Smooth muscle cell (in vitro differentiated cells): ENCODE data around the gene CACNA1F. TPM values are rescaled to one million over a fixed set of nuclear protein-coding genes. Genes with fewer than 3 reads are reported as not detected.

ENCODE experiments used
- DNase-seq: peaks from one replicate; lab custom pipeline; 2025; ENCODE audit not compliant: unreplicated experiment; lab: John Stamatoyannopoulos, UW
- H2AFZ ChIP-seq: fragments of 200-600 bp; sonication (generic); 2 replicates; pipeline ENCODE4 v1.6.0; 2016; ENCODE audit warnings: antibody characterized with exemption, low read depth, mild to moderate bottlenecking
- H3F3A ChIP-seq: fragments of 200-600 bp; sonication (generic); 2 replicates; pipeline ENCODE4 v1.6.0; 2017; ENCODE audit warnings: antibody characterized with exemption, low read depth
- H3K27ac ChIP-seq: fragments of 200-600 bp; sonication (generic); 2 replicates; pipeline ENCODE4 v1.5.1; 2016; ENCODE audit warnings: low read depth, mild to moderate bottlenecking
- H3K27me3 ChIP-seq: fragments of 200-600 bp; sonication (generic); 2 replicates; pipeline ENCODE4 v1.6.1; 2016; ENCODE audit warnings: low read depth, mild to moderate bottlenecking
- H3K36me3 ChIP-seq: fragments of 200-600 bp; sonication (generic); 2 replicates; pipeline ENCODE4 v1.5.1; 2016; ENCODE audit warnings: low read depth
- H3K4me1 ChIP-seq: fragments of 200-600 bp; sonication (generic); 2 replicates; pipeline ENCODE4 v1.5.1; 2016; ENCODE audit warnings: low read depth
- H3K4me2 ChIP-seq: fragments of 200-600 bp; sonication (generic); 2 replicates; pipeline ENCODE4 v1.6.0; 2016; ENCODE audit warnings: mild to moderate bottlenecking
- H3K4me3 ChIP-seq: fragments of 200-600 bp; sonication (generic); 2 replicates; pipeline ENCODE4 v1.5.1; 2016; ENCODE audit warnings: mild to moderate bottlenecking
- H3K79me2 ChIP-seq: fragments of 200-600 bp; sonication (generic); 2 replicates; pipeline ENCODE4 v1.6.0; 2016; ENCODE audit warnings: low read depth, mild to moderate bottlenecking
- H3K9ac ChIP-seq: fragments of 200-600 bp; sonication (generic); 2 replicates; pipeline ENCODE4 v1.6.0; 2016; ENCODE audit warnings: low read depth
- H3K9me3 ChIP-seq: fragments of 200-600 bp; sonication (generic); replicated peaks from 2 replicates; pipeline ENCODE4 v1.5.1; 2016; ENCODE audit warnings: low read depth
- H4K20me1 ChIP-seq: fragments of 200-600 bp; sonication (generic); 2 replicates; pipeline ENCODE4 v1.6.0; 2016; ENCODE audit warnings: low read depth
- CTCF ChIP-seq: fragments of 200-600 bp; sonication (generic); IDR thresholded peaks from 2 replicates; pipeline ENCODE4 v1.5.1; 2017; ENCODE audit warnings: borderline replicate concordance, mild to moderate bottlenecking, antibody characterized with exemption; ENCODE audit not compliant: insufficient read depth, poor library complexity, severe bottlenecking
- WGBS: methylation state at CpG from one replicate; pipeline ENCODE4 v1.1.7; 2016; ENCODE audit warnings: low lambda C conversion rate; 5-methylcytosine and 5-hydroxymethylcytosine counted together
- polyA plus RNA-seq: library from polyadenylated mRNA; unstranded; fragments of >200 nt; fragmentation: Nextera tagmentation; extraction: Ambion mirVana; gene quantifications from 2 replicates; pipeline ENCODE4 v1.2.1, GENCODE V29; 2016
- total RNA-seq: library from RNA; depleted of rRNA; stranded (reverse); fragments of >200 nt; gene quantifications from 2 replicates; pipeline ENCODE4 v1.2.3, GENCODE V29; 2014

The CACNA1F gene
- total and polyA plus RNA-seq, 2 experiments from 2014 or later = 0.34 TPM; not detected in 1

GRCh38 chrX:49155243-49155899 lies 77.8 kb downstream of the CACNA1F start:
- Histone ChIP-seq H2AFZ (no peak overlapping the region), H3K27me3 (no peaks in the 10 kb centered on the region), H3K9me3 (no peaks in the 10 kb centered on the region), H3K79me2 (no peaks in the 10 kb centered on the region), H3F3A (no peaks in the 10 kb centered on the region), H3K9ac (no peak overlapping the region), H3K4me2 (peak overlapping the region; percentile 83), H3K4me1 (no peaks in the 10 kb centered on the region), H3K27ac (peak overlapping the region; percentile 96), H4K20me1 (no peaks in the 10 kb centered on the region), H3K4me3 (peak overlapping the region; percentile 47), H3K36me3 (no peaks in the 10 kb centered on the region)
- 49% methylated on average over 18 of the region's 18 CpGs for WGBS
- DNase-seq = no peak
- no peak for TF ChIP-seq CTCF

Other genes with a start within 250 kb of the CACNA1F start
- 10.0 and 13.9 TPM in 2 replicates for gene GRIPAP1, start 231.1 kb downstream of the CACNA1F start, total RNA-seq
- gene GRIPAP1, start 231.1 kb downstream of the CACNA1F start, polyA plus RNA-seq = 14.9 and 20.2 TPM in 2 replicates
- 23.6 and 27.0 TPM in 2 replicates for gene TFE3, start 190.0 kb downstream of the CACNA1F start, total RNA-seq
- 35.2 and 40.7 TPM in 2 replicates for gene TFE3, start 190.0 kb downstream of the CACNA1F start, polyA plus RNA-seq
- 1.3 and 2.0 TPM in 2 replicates for gene CCDC120, start 174.3 kb downstream of the CACNA1F start, total RNA-seq
- gene CCDC120, start 174.3 kb downstream of the CACNA1F start, polyA plus RNA-seq = 5.4 and 9.9 TPM in 2 replicates
- 21.3 and 43.6 TPM in 2 replicates for gene PRAF2, start 159.3 kb downstream of the CACNA1F start, total RNA-seq
- 134 and 143 TPM in 2 replicates for gene PRAF2, start 159.3 kb downstream of the CACNA1F start, polyA plus RNA-seq
- 31.4 and 39.6 TPM in 2 replicates for gene WDR45, start 153.5 kb downstream of the CACNA1F start, total RNA-seq
- 38.9 and 49.1 TPM in 2 replicates for gene WDR45, start 153.5 kb downstream of the CACNA1F start, polyA plus RNA-seq
- gene GPKOW, start 109.6 kb downstream of the CACNA1F start, total RNA-seq = 15.5 and 28.0 TPM in 2 replicates
- gene GPKOW, start 109.6 kb downstream of the CACNA1F start, polyA plus RNA-seq = 32.0 and 32.4 TPM in 2 replicates
- gene MAGIX, start 70.6 kb downstream of the CACNA1F start, total RNA-seq = 0.45 and 1.3 TPM in 2 replicates
- 3.8 and 6.9 TPM in 2 replicates for gene MAGIX, start 70.6 kb downstream of the CACNA1F start, polyA plus RNA-seq
- gene PLP2, start 61.4 kb downstream of the CACNA1F start, total RNA-seq = 114 and 190 TPM in 2 replicates
- gene PLP2, start 61.4 kb downstream of the CACNA1F start, polyA plus RNA-seq = 237 and 295 TPM in 2 replicates
- 3.5 and 11.3 TPM in 2 replicates for gene PRICKLE3, start 47.0 kb downstream of the CACNA1F start, total RNA-seq
- gene PRICKLE3, start 47.0 kb downstream of the CACNA1F start, polyA plus RNA-seq = 11.5 and 14.5 TPM in 2 replicates
- gene SYP, start 33.1 kb downstream of the CACNA1F start, total RNA-seq = not detected in 2 replicates
- gene SYP, start 33.1 kb downstream of the CACNA1F start, polyA plus RNA-seq = 0.28 TPM in 1 of 2 replicates, not detected in the other
- gene CCDC22, start 2.1 kb upstream of the CACNA1F start, total RNA-seq = 9.3 and 13.8 TPM in 2 replicates
- gene CCDC22, start 2.1 kb upstream of the CACNA1F start, polyA plus RNA-seq = 16.2 and 19.1 TPM in 2 replicates
- gene FOXP3, start 31.4 kb upstream of the CACNA1F start, total RNA-seq = not detected in 2 replicates
- not detected in 2 replicates for gene FOXP3, start 31.4 kb upstream of the CACNA1F start, polyA plus RNA-seq
- 2.4 and 3.3 TPM in 2 replicates for gene PPP1R3F, start 36.5 kb upstream of the CACNA1F start, total RNA-seq
- gene PPP1R3F, start 36.5 kb upstream of the CACNA1F start, polyA plus RNA-seq = 14.5 and 15.6 TPM in 2 replicates
- gene GAGE10, start 70.3 kb upstream of the CACNA1F start, total RNA-seq = not detected in 2 replicates
- not detected in 2 replicates for gene GAGE10, start 70.3 kb upstream of the CACNA1F start, polyA plus RNA-seq
- gene GAGE12J, start 88.7 kb upstream of the CACNA1F start, total RNA-seq = not detected in 2 replicates
- not detected in 2 replicates for gene GAGE12J, start 88.7 kb upstream of the CACNA1F start, polyA plus RNA-seq
- not detected in 2 replicates for gene GAGE13, start 98.2 kb upstream of the CACNA1F start, total RNA-seq
- not detected in 2 replicates for gene GAGE13, start 98.2 kb upstream of the CACNA1F start, polyA plus RNA-seq